Measurements from ENCODE around the gene NTN4. TPM values are rescaled to one million over a fixed set of nuclear protein-coding genes. Genes with fewer than 3 reads are reported as not detected.

Gene NTN4
- total RNA-seq, 1 donor from 2014 or later: 0.59 TPM

DNA sequence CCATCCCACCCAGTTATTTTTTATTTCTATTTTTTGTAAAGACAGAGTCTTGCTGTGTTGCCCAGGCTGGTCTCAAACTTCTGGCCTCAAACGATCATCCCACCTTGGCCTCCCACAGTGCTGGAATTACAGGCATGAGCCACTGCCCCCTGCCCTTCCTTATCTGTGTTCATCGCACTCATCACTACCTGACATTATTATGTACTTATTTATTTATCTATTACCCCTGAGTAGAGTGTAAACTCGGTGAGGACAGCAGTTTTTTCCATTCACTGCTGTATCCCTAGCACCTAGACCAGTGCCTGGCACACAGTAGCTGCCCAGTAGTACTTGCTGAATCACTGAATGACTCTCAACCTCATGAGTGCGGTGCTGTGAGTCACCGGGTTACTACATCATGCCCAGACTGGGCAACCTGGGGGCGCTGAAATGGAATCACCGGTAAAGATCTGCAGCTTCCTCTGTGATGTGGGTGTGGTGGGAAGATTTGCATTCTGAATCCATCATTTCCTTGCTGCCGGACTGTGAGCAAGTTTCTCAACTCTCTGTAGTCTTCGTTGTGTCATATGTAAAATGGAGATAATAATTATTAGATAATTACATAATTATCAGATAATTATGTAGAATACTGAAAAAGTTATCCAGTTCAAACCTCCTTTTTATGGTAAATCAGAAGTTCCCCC lies 157.4 kb downstream of the NTN4 start:
- H3K4me1 Mint-ChIP-seq (ENCODE audit: low read depth, unreplicated experiment): no peaks in the 10 kb centered on the region
- TF ChIP-seq, protein P1, sequence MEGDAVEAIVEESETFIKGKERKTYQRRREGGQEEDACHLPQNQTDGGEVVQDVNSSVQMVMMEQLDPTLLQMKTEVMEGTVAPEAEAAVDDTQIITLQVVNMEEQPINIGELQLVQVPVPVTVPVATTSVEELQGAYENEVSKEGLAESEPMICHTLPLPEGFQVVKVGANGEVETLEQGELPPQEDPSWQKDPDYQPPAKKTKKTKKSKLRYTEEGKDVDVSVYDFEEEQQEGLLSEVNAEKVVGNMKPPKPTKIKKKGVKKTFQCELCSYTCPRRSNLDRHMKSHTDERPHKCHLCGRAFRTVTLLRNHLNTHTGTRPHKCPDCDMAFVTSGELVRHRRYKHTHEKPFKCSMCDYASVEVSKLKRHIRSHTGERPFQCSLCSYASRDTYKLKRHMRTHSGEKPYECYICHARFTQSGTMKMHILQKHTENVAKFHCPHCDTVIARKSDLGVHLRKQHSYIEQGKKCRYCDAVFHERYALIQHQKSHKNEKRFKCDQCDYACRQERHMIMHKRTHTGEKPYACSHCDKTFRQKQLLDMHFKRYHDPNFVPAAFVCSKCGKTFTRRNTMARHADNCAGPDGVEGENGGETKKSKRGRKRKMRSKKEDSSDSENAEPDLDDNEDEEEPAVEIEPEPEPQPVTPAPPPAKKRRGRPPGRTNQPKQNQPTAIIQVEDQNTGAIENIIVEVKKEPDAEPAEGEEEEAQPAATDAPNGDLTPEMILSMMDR (IDR thresholded peaks at IDR 0.05; ENCODE audit: partially characterized antibody, unreplicated experiment): no peak
- H3K4me3 Mint-ChIP-seq (ENCODE audit: unreplicated experiment): no peak overlapping the region
- H3K27me3 Mint-ChIP-seq (ENCODE audit: unreplicated experiment): peaks cover 4% of the 10 kb centered on the region
- peaks cover 8% of the 10 kb centered on the region for H3K36me3 Mint-ChIP-seq (ENCODE audit: unreplicated experiment)
- no peak overlapping the region for H3K27ac Mint-ChIP-seq (ENCODE audit: unreplicated experiment)
- DNase-seq: no peak
- H3K9me3 Mint-ChIP-seq (ENCODE audit: unreplicated experiment): no peaks in the 10 kb centered on the region

DNA sequence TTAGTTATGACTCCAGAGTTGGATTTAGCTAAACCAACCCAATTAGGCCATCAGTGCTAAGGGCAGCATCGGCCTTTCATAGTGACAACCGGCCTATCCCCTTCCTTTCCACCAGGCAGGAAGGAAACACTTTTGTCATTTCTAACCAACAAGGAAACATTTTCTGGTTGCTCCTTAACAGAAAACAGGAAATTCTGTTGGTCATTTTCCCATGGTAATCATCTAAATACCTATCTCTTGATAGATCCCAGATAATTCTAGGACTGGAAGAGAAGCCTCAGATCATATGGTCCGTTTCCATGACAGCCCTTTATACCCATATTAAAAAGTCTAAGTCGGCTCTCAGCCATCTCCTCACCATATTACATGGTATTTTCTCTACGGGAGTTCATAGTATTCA lies 160.1 kb downstream of the NTN4 start:
- no peak for DNase-seq
- Mint-ChIP-seq H3K9me3 (ENCODE audit: unreplicated experiment) (no peaks in the 10 kb centered on the region), H3K27ac (ENCODE audit: unreplicated experiment) (no peak overlapping the region), H3K36me3 (ENCODE audit: unreplicated experiment) (no peaks in the 10 kb centered on the region), H3K4me1 (ENCODE audit: low read depth, unreplicated experiment) (no peaks in the 10 kb centered on the region), H3K4me3 (ENCODE audit: unreplicated experiment) (no peak overlapping the region), H3K27me3 (ENCODE audit: unreplicated experiment) (no peaks in the 10 kb centered on the region)
- TF ChIP-seq, protein P1 (IDR thresholded peaks at IDR 0.05; ENCODE audit: partially characterized antibody, unreplicated experiment): no peak

DNA sequence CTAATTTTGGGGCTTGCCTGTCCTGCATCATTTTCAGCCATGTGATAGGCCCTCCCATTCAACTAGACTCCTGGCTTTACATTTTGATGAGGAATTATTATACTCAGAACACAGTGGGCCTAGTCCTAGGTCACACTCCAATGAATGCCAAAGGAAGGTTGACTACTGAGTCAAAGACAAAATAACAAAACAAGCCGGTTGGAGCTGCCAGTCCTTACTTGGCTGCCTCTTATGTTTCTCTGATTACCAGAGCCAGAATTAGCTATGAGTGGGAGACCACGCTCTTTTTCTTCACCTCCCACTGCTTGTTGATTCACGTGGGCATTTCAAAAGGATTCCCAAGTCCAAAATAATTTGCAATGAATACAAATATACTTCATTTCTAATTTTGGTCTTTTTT lies 161.2 kb downstream of the NTN4 start:
- no peaks in the 10 kb centered on the region for H3K36me3 Mint-ChIP-seq (ENCODE audit: unreplicated experiment)
- H3K4me1 Mint-ChIP-seq (ENCODE audit: low read depth, unreplicated experiment): no peaks in the 10 kb centered on the region
- TF ChIP-seq, protein P1 (IDR thresholded peaks at IDR 0.05; ENCODE audit: partially characterized antibody, unreplicated experiment): no peak
- H3K9me3 Mint-ChIP-seq (ENCODE audit: unreplicated experiment): no peaks in the 10 kb centered on the region
- H3K4me3 Mint-ChIP-seq (ENCODE audit: unreplicated experiment): no peak overlapping the region
- no peak for DNase-seq
- no peaks in the 10 kb centered on the region for H3K27me3 Mint-ChIP-seq (ENCODE audit: unreplicated experiment)
- no peak overlapping the region for H3K27ac Mint-ChIP-seq (ENCODE audit: unreplicated experiment)

DNA sequence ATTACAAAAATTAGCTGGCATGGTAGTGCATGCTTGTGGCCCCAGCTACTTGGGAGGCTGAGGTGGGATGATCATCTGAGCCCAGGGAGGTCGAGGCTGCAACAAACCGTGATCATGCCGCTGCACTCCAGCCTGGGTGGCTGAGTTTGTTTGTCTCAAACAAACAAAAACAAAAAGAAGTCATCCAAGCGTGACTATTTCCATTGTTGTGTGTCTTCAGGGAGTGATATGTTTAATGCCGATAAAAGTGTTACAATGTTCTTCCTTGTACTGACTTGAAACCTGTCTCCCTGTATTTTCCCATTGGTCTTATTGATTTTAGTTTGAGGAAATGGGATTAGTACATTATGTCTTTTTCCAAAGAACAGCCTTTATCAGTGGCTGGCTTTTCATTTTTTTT lies 163.7 kb downstream of the NTN4 start:
- Mint-ChIP-seq H3K9me3 (ENCODE audit: unreplicated experiment) (no peaks in the 10 kb centered on the region), H3K4me1 (ENCODE audit: low read depth, unreplicated experiment) (no peaks in the 10 kb centered on the region), H3K4me3 (ENCODE audit: unreplicated experiment) (no peak overlapping the region), H3K36me3 (ENCODE audit: unreplicated experiment) (no peaks in the 10 kb centered on the region), H3K27me3 (ENCODE audit: unreplicated experiment) (no peaks in the 10 kb centered on the region), H3K27ac (ENCODE audit: unreplicated experiment) (no peak overlapping the region)
- no peak for DNase-seq
- TF ChIP-seq, protein P1 (IDR thresholded peaks at IDR 0.05; ENCODE audit: partially characterized antibody, unreplicated experiment): no peak

DNA sequence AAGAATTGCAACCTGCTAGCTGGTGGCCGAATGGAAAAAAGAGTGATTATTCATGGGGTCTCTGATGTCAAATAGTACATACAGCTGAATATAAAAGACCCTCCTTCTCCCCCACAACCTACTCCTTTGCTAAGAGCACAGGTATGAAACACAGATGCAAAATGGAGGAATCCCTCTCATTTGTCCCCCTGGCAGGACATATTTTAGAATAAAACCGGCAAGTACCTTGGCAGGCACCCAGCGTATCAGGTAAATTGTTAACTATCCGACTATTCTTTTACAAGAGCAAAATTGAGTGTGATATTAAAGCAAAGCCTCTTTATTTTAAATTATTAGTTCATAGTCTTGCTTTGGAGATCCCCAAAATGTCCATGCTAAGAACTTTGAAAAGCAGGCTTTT lies 165.6 kb downstream of the NTN4 start:
- no peaks in the 10 kb centered on the region for H3K9me3 Mint-ChIP-seq (ENCODE audit: unreplicated experiment)
- no peak overlapping the region for H3K4me3 Mint-ChIP-seq (ENCODE audit: unreplicated experiment)
- no peak overlapping the region for H3K27ac Mint-ChIP-seq (ENCODE audit: unreplicated experiment)

More for the DNA sequence above, 165.6 kb downstream of the NTN4 start:
- no peak for DNase-seq
- Mint-ChIP-seq H3K36me3 (ENCODE audit: unreplicated experiment) (no peaks in the 10 kb centered on the region), H3K27me3 (ENCODE audit: unreplicated experiment) (no peaks in the 10 kb centered on the region), H3K4me1 (ENCODE audit: low read depth, unreplicated experiment) (no peaks in the 10 kb centered on the region)
- TF ChIP-seq, protein P1 (IDR thresholded peaks at IDR 0.05; ENCODE audit: partially characterized antibody, unreplicated experiment): no peak

Data from glutamatergic neuron (in vitro differentiated cells).